ENCODE results near the gene B3GNT2.
"Not testable (repeated sequence)": the region's sequence is repeated elsewhere in the genome, so short reads cannot be mapped to it uniquely, and the experiment has no call there.

B3GNT2 gene

GRCh38 chr2:62265106-62265505, 69.2 kb downstream of the B3GNT2 start:
- TF ChIP-seq CTCF (IDR thresholded peaks at IDR 0.05; ENCODE audit: low read depth, low read length), result no peak
- no peak overlapping the region for H3K4me3 ChIP-seq (ENCODE audit: low read depth, low read length)

DNA sequence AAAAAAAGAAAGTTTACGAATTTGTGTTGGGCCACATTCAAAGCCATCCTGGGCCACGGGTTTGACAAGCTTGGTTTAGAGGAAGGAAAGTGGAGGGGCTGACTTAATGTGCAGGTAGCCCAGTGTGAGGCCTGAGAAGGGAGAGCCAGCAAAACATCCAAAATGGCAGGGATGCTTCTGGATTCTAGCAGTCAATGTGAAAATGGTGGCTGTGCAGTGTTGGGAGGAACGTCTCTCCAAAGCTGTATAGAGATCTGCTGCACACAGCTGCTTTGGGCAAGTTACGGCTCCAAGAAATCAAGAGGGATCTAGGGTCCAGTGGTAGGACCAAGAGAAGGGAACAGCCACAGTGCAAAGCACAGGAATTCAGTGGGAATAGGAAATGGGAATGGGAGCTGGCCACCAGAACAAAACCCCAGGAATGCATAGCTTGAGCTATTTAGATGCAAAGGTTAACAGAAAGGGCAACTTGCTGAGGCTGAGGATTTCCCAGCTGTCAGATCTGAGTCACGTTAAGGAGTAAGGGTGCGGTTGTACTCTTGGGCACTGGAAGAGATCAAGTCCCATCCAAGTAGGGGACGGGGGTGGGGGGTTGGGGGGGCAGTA, 70.6 kb downstream of the B3GNT2 start:
- TF ChIP-seq CTCF (IDR thresholded peaks at IDR 0.05; ENCODE audit: low read depth, low read length), result no peak
- H3K4me3 ChIP-seq (ENCODE audit: low read depth, low read length), result no peak overlapping the region

GRCh38 chr2:62267696-62268095, 71.8 kb downstream of the B3GNT2 start:
- H3K4me3 ChIP-seq (ENCODE audit: low read depth, low read length), result no peak overlapping the region
- no peak for TF ChIP-seq CTCF (IDR thresholded peaks at IDR 0.05; ENCODE audit: low read depth, low read length)

DNA sequence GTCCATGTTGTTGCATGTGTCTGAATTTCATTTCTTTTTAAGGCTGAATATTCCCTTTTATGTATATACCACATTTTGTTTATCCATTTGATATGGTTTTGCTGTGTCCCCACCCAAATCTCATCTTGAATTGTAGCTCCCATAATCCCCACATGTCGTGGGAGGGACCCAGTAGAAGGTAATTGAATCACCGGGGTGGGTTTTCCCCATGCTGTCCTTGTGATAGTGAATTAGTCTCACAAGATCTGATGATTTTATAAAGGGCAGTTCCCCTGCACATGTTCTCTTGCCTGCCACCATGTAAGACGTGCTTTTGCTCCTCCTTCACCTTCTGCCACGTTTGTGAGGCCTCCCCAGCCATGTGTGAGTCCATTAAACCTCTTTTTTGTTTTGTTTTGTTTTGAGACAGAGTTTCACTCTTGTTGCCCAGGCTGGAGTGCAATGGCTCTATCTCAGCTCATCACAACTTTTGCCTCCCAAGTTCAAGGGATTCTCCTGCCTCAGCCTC, 72.8 kb downstream of the B3GNT2 start:
- H3K4me3 ChIP-seq (ENCODE audit: low read depth, low read length), result not testable (repeated sequence)

DNA sequence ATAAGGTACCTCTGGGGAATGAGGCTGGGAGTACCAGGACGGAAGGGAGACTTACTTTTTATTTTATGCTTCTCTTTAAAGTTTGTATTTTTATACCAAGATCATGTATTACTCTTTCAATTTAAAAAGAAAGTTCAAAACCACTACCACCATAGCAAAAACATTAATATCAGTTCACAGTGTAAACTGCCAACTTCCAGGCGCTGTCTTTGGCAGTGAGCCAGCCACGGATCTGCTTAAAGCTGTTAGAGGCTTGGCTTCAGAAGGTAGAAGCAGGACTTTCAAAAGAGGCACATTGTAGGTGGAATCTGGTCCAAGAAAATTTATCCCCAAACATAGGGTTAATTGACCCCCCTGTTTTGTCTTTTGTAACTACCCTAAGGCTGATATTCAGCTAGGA, 74.8 kb downstream of the B3GNT2 start:
- H3K4me3 ChIP-seq (ENCODE audit: low read depth, low read length), result no peak overlapping the region
- no peak for TF ChIP-seq CTCF (IDR thresholded peaks at IDR 0.05; ENCODE audit: low read depth, low read length)
